Endodermal cell (in vitro differentiated cells): ENCODE data around the gene ITGA5. TPM values are rescaled to one million over a fixed set of nuclear protein-coding genes. Genes with fewer than 3 reads are reported as not detected.

Source experiments
- DNase-seq: peaks from one replicate; pipeline ENCODE4 v3.0.0-alpha.2; 2017
- H3K27ac ChIP-seq: 2 replicates; pipeline ENCODE4 v1.5.1; 2013; ENCODE audit warnings: mild to moderate bottlenecking, low read depth, low read length, moderate library complexity
- H3K27me3 ChIP-seq: 2 replicates; pipeline ENCODE4 v1.6.1; 2013; ENCODE audit warnings: mild to moderate bottlenecking, low read length, moderate library complexity; ENCODE audit not compliant: insufficient read depth, control insufficient read depth, poor library complexity, severe bottlenecking
- H3K36me3 ChIP-seq: 2 replicates; pipeline ENCODE4 v1.7.0; 2013; ENCODE audit warnings: mild to moderate bottlenecking, low read length, moderate library complexity; ENCODE audit not compliant: control insufficient read depth, insufficient read depth
- H3K4me1 ChIP-seq: one replicate; pipeline ENCODE4 v1.7.0; 2013; ENCODE audit warnings: low read length; ENCODE audit not compliant: control insufficient read depth, insufficient read depth
- H3K4me3 ChIP-seq: 2 replicates; pipeline ENCODE4 v1.5.1; 2013; ENCODE audit warnings: mild to moderate bottlenecking, low read length, moderate library complexity
- H3K9ac ChIP-seq: 2 replicates; pipeline ENCODE4 v1.6.1; 2013; ENCODE audit warnings: mild to moderate bottlenecking, low read length, moderate library complexity; ENCODE audit not compliant: poor library complexity, severe bottlenecking; ENCODE audit errors: extremely low read depth
- H3K9me3 ChIP-seq: 2 replicates; pipeline ENCODE4 v1.6.1; 2013; ENCODE audit warnings: mild to moderate bottlenecking, low read length, moderate library complexity; ENCODE audit not compliant: control insufficient read depth
- H3K27ac Mint-ChIP-seq: 2 replicates; pipeline ENCODE4 v1.8.0; 2020; ENCODE audit warnings: mixed read lengths
- H3K27me3 Mint-ChIP-seq: 2 replicates; pipeline ENCODE4 v1.8.0; 2021; ENCODE audit warnings: mild to moderate bottlenecking, mixed read lengths; ENCODE audit not compliant: insufficient read depth
- H3K36me3 Mint-ChIP-seq: 2 replicates; pipeline ENCODE4 v1.8.0; 2020; ENCODE audit warnings: low read depth, mixed read lengths
- H3K4me1 Mint-ChIP-seq: 2 replicates; pipeline ENCODE4 v1.8.0; 2020; ENCODE audit warnings: mixed read lengths
- H3K4me3 Mint-ChIP-seq: 2 replicates; pipeline ENCODE4 v1.8.0; 2020; ENCODE audit warnings: mild to moderate bottlenecking, moderate library complexity, mixed read lengths
- H3K9me3 Mint-ChIP-seq: 2 replicates; pipeline ENCODE4 v1.8.0; 2020; ENCODE audit warnings: mild to moderate bottlenecking, mixed read lengths
- WGBS, 2 experiments: methylation state at CpG; one replicate each; pipeline versions ENCODE4 v1.1.5 to v1.1.7; 2013; ENCODE audit warnings: missing lambda C conversion rate in 2 of 2, mixed read lengths in 1 of 2; ENCODE audit not compliant: insufficient coverage in 1 of 2, insufficient read length in 1 of 2; 5-methylcytosine and 5-hydroxymethylcytosine counted together
- total RNA-seq, 2 donors: library from RNA; stranded (reverse); fragmentation: NEBNext Ultra II Directional in 1 of 2; extraction: Animal tissue kit (Norgen Biotek cat#: 25700) in 1 of 2; gene quantifications; 2 replicates in 1 of 2; 3 replicates in 1 of 2; pipeline ENCODE4 v1.2.1, GENCODE V29; 2021
- TF ChIP-seq, protein P1 (sequence below): fragments of 200-600 bp; sonication (generic); conservative IDR thresholded peaks from 2 replicates; pipeline ENCODE4 v1.5.0; 2021; ENCODE audit warnings: antibody characterized with exemption, mild to moderate bottlenecking

The ITGA5 gene
- total RNA-seq, 2 donors from 2014 or later, result 189 to 243 TPM

DNA sequence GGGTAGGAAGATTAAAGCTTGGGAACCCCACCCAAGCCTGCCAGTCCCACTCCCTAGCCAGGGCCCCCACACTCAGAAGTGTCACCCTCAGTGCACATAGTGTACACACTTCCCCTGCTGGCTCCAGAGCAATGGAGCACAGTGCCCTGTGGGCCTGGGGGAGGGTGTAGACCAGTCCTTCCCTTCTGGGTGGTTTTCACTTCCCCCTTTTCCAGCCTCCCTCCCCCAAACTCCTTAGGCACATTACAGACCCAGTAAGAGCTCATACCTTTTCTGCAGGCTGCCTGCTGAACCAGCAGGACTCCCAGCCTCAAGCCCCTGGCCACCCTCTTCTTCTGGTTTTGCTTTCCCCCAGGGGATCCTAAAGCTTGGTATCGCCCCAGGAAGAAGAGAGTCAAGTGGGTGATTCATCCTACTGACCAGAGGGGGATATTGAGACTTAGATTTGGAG lies 34.5 kb downstream of the ITGA5 start, which contains the start of gene ZNF385A:
TSS of gene ZNF385A (minus strand) at position 143 of the 451 bp plus-strand sequence. CDS start 219 bp downstream, outside the sequence.
- Histone ChIP-seq H3K27ac (no peak within 1 kb of the TSS), H3K9ac (no peak within 1 kb of the TSS), H3K9me3 (no peaks in the 10 kb centered on the region), H3K4me3 (no peak within 1 kb of the TSS), H3K4me1 (peaks cover 22% of the 10 kb centered on the region), H3K36me3 (no peaks in the 10 kb centered on the region), H3K27me3 (no peaks in the 10 kb centered on the region)
- TF ChIP-seq, protein P1, sequence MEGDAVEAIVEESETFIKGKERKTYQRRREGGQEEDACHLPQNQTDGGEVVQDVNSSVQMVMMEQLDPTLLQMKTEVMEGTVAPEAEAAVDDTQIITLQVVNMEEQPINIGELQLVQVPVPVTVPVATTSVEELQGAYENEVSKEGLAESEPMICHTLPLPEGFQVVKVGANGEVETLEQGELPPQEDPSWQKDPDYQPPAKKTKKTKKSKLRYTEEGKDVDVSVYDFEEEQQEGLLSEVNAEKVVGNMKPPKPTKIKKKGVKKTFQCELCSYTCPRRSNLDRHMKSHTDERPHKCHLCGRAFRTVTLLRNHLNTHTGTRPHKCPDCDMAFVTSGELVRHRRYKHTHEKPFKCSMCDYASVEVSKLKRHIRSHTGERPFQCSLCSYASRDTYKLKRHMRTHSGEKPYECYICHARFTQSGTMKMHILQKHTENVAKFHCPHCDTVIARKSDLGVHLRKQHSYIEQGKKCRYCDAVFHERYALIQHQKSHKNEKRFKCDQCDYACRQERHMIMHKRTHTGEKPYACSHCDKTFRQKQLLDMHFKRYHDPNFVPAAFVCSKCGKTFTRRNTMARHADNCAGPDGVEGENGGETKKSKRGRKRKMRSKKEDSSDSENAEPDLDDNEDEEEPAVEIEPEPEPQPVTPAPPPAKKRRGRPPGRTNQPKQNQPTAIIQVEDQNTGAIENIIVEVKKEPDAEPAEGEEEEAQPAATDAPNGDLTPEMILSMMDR, result no peak
- Mint-ChIP-seq H3K27me3 (no peaks in the 10 kb centered on the region), H3K4me1 (peaks cover 51% of the 10 kb centered on the region), H3K9me3 (no peaks in the 10 kb centered on the region), H3K27ac (no peak within 1 kb of the TSS), H3K36me3 (peaks cover 6% of the 10 kb centered on the region), H3K4me3 (peak within 1 kb of the TSS; percentile 19)
- 60 to 94% methylated on average over 1 of the region's 1 CpG for WGBS, 2 experiments
- no peak for DNase-seq

DNA sequence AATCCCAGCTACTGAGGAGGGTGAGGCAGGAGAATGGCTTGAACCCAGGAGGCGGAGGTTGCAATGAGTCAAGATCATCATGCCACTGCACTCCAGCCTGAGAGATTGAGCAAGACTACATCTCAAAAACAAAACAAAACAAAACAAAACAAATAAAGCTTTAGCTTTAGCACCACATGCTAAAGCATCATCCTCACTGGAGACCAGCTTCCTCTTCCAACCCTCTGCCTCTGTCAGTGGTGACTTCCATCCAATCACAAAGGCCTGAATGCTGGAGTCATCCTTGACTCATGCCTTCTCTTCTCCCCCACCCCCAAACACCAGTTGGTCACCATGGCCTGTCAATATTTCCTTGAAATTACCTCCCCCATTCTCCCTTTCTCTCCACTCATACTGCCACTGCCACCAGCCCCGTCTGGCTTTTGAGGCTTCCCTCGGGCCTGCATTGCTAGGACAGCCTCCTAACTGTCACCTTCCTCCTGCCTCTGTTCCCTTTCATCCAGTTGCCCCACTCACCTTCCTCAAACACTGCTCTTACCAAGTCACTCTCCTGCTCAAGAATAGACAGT lies 35.9 kb downstream of the ITGA5 start:
- no peak overlapping the region for H3K9ac ChIP-seq
- Mint-ChIP-seq H3K9me3 (no peaks in the 10 kb centered on the region), H3K27me3 (peaks cover 6% of the 10 kb centered on the region), H3K4me3 (no peak overlapping the region), H3K4me1 (peaks cover 47% of the 10 kb centered on the region), H3K36me3 (peaks cover 6% of the 10 kb centered on the region), H3K27ac (no peak overlapping the region)
- TF ChIP-seq, protein P1, result no peak
- no peak overlapping the region for H3K4me3 ChIP-seq
- H3K4me1 ChIP-seq, result peaks cover 22% of the 10 kb centered on the region
- H3K27ac ChIP-seq, result no peak overlapping the region
- no peak for DNase-seq
- H3K36me3 ChIP-seq, result no peaks in the 10 kb centered on the region
- peaks cover 5% of the 10 kb centered on the region for H3K27me3 ChIP-seq
- WGBS, 2 experiments, result 89 to 100% methylated on average over 3 of the region's 3 CpGs
- no peaks in the 10 kb centered on the region for H3K9me3 ChIP-seq

DNA sequence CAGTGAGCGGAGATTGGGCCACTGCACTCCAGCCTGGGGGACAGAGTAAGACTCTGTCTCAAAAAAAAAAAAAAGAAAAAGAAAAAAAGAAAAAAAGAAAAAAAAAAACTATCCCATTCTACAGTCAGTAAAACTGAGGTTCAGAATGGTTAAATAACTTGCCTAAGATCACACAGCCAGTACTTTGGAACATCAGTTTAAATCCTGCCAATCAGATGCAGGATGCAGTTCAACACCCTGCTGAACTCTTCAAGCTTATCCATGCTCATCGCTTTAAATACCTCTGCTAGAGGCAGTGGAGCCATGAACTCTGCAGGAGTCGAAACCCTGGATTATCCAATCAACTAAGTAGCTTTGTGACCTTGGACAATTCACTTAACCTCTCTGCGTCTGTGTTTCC lies 37.9 kb downstream of the ITGA5 start:
- DNase-seq, result no peak
- Mint-ChIP-seq H3K27me3 (peaks cover 26% of the 10 kb centered on the region), H3K36me3 (peaks cover 6% of the 10 kb centered on the region), H3K27ac (no peak overlapping the region), H3K9me3 (no peaks in the 10 kb centered on the region), H3K4me1 (peaks cover 44% of the 10 kb centered on the region), H3K4me3 (no peak overlapping the region)
- Histone ChIP-seq H3K9ac (no peak overlapping the region), H3K4me1 (peaks cover 14% of the 10 kb centered on the region), H3K9me3 (no peaks in the 10 kb centered on the region), H3K36me3 (no peaks in the 10 kb centered on the region), H3K27ac (no peak overlapping the region), H3K4me3 (no peak overlapping the region), H3K27me3 (peaks cover 9% of the 10 kb centered on the region)
- TF ChIP-seq, protein P1, result no peak
- WGBS, 2 experiments, result 87 to 95% methylated on average over 3 to 4 of the region's 4 CpGs
